ENCODE results near the gene THSD4.

DNA sequence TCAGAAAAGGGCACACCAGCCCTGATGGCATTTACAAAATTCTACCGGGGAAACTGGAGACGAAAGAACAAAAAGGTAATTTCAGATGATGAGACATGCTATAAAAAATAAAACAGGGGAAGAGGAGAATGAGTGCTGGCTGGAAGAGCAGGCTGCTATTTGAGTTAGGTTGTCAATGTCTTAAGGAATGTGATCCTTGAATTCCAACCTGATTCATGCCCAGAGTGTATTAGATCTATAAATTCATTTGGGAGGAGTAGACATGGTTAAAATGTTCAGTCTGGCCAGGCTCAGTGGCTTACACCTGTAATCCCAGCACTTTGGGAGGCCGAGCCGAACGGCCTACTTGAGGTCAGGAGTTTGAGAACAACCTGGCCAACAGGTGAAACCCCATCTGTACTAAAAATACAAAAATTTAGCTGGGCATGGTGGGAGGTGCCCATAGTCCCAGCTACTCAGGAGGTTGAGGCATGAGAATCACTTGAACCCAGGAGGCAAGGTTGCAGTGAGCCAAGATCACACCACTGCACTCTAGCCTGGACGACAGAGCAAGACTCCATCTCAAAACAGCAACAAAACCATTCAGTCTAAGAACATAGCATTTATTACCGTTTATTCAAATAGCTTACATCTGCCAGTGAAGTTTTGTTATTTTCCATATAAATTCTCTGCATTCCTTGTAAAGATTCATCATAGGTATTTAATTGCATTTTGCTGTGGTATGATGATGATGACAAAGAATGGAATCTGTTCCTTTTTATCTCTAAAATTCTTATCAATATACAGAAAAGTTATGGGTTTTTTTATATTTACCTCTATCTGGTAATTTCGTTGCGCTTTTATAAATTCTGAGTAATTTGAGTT is 568.4 kb downstream of the THSD4 start:
- TF ChIP-seq, protein P1, sequence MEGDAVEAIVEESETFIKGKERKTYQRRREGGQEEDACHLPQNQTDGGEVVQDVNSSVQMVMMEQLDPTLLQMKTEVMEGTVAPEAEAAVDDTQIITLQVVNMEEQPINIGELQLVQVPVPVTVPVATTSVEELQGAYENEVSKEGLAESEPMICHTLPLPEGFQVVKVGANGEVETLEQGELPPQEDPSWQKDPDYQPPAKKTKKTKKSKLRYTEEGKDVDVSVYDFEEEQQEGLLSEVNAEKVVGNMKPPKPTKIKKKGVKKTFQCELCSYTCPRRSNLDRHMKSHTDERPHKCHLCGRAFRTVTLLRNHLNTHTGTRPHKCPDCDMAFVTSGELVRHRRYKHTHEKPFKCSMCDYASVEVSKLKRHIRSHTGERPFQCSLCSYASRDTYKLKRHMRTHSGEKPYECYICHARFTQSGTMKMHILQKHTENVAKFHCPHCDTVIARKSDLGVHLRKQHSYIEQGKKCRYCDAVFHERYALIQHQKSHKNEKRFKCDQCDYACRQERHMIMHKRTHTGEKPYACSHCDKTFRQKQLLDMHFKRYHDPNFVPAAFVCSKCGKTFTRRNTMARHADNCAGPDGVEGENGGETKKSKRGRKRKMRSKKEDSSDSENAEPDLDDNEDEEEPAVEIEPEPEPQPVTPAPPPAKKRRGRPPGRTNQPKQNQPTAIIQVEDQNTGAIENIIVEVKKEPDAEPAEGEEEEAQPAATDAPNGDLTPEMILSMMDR (IDR thresholded peaks at IDR 0.05; ENCODE audit: low read length): no peak
- TF ChIP-seq EZH2 (IDR thresholded peaks at IDR 0.05; ENCODE audit: borderline replicate concordance, low read length): no peak
